ENCODE results near the gene USP9X.
A peak's percentile ranks its signal among the peaks of the same experiment; 100 is the strongest.
"Not testable (repeated sequence)": the region's sequence is repeated elsewhere in the genome, so short reads cannot be mapped to it uniquely, and the experiment has no call there.

Gene USP9X

GRCh38 chrX:41192880-41193279, 107.6 kb downstream of the USP9X start:
- DNase-seq = no peak

GRCh38 chrX:41198410-41198809, 113.2 kb downstream of the USP9X start:
- DNase-seq = no peak

- no peak for DNase-seq
Measured at GRCh38 chrX:41200785-41201184, 115.5 kb downstream of the USP9X start.

- DNase-seq = no peak
Measured at GRCh38 chrX:41209853-41210252, 124.6 kb downstream of the USP9X start.

GRCh38 chrX:41224605-41225004, 139.4 kb downstream of the USP9X start:
- DNase-seq = no peak

GRCh38 chrX:41233988-41234387, 148.7 kb downstream of the USP9X start:
- no peak for DNase-seq

- not testable (repeated sequence) for DNase-seq
Measured at GRCh38 chrX:41234471-41234870, 149.2 kb downstream of the USP9X start.

GRCh38 chrX:41234962-41235361, 149.7 kb downstream of the USP9X start:
- no peak for DNase-seq

- no peak for DNase-seq
Measured at GRCh38 chrX:41236629-41237028, 151.4 kb downstream of the USP9X start.

- DNase-seq = no peak
Measured at GRCh38 chrX:41240509-41240908, 155.3 kb downstream of the USP9X start.

GRCh38 chrX:41241962-41242361, 156.7 kb downstream of the USP9X start:
- no peak for DNase-seq

- DNase-seq = no peak
Measured at GRCh38 chrX:41245641-41246040, 160.4 kb downstream of the USP9X start.

- no peak for DNase-seq
Measured at GRCh38 chrX:41250867-41251266, 165.6 kb downstream of the USP9X start.

GRCh38 chrX:41257801-41258200, 172.6 kb downstream of the USP9X start:
- DNase-seq = no peak

GRCh38 chrX:41258226-41258625, 173.0 kb downstream of the USP9X start:
- DNase-seq = no peak

- DNase-seq = no peak
Measured at GRCh38 chrX:41258871-41259270, 173.6 kb downstream of the USP9X start.

GRCh38 chrX:41259516-41259915, 174.3 kb downstream of the USP9X start:
- DNase-seq = no peak

- DNase-seq = peak; percentile 11 to 25
Measured at GRCh38 chrX:41265615-41266014, 180.4 kb downstream of the USP9X start.

GRCh38 chrX:41273638-41274037, 188.4 kb downstream of the USP9X start:
- no peak for DNase-seq

- DNase-seq = peak; percentile 38 to 43
Measured at GRCh38 chrX:41275661-41276609, 190.7 kb downstream of the USP9X start.

- DNase-seq = no peak
Measured at GRCh38 chrX:41276661-41277506, 191.6 kb downstream of the USP9X start.

GRCh38 chrX:41282307-41282706, 197.1 kb downstream of the USP9X start:
- not testable (repeated sequence) for DNase-seq

- not testable (repeated sequence) for DNase-seq
Measured at GRCh38 chrX:41285928-41286327, 200.7 kb downstream of the USP9X start.
